ENCODE data around the gene TTC1.

- TF ChIP-seq CTCF (IDR thresholded peaks at IDR 0.05) (no peak), POLR2AphosphoS5 (IDR thresholded peaks at IDR 0.05; ENCODE audit: low read depth, low read length) (no peak), REST (IDR thresholded peaks at IDR 0.05; ENCODE audit: insufficient read depth in 1 of 2, low read depth in 2 of 2, low read length in 1 of 2) (no peak)
Observed at GRCh38 chr5:160075073-160075472, 66.1 kb downstream of the TTC1 start.

Data from Panc1 (cell line).